ENCODE measurements around the gene MPO.
A peak's percentile ranks its signal among the peaks of the same experiment; 100 is the strongest.

MPO gene

GRCh38 chr17:58231641-58232040 is 49.1 kb downstream of the MPO start:
- H3K4me3 ChIP-seq (ENCODE audit: low read depth, low read length) = no peak overlapping the region
- TF ChIP-seq CTCF (conservative IDR thresholded peaks at IDR 0.05; ENCODE audit: low read depth, low read length) = no peak
- no peak for DNase-seq (ENCODE audit: low read depth)

- no peak for DNase-seq (ENCODE audit: low read depth)
- H3K4me3 ChIP-seq (ENCODE audit: low read depth, low read length) = no peak overlapping the region
- TF ChIP-seq CTCF (conservative IDR thresholded peaks at IDR 0.05; ENCODE audit: low read depth, low read length) = no peak
Observed at GRCh38 chr17:58229881-58230280, 50.9 kb downstream of the MPO start.

- no peak for TF ChIP-seq CTCF (conservative IDR thresholded peaks at IDR 0.05; ENCODE audit: low read depth, low read length)
- DNase-seq (ENCODE audit: low read depth) = no peak
- H3K4me3 ChIP-seq (ENCODE audit: low read depth, low read length) = no peak overlapping the region
Observed at GRCh38 chr17:58229384-58229783, 51.4 kb downstream of the MPO start.

GRCh38 chr17:58228679-58229078 is 52.1 kb downstream of the MPO start:
- no peak for DNase-seq (ENCODE audit: low read depth)
- TF ChIP-seq CTCF (conservative IDR thresholded peaks at IDR 0.05; ENCODE audit: low read depth, low read length) = no peak

GRCh38 chr17:58227733-58228132 is 53.0 kb downstream of the MPO start:
- TF ChIP-seq CTCF (conservative IDR thresholded peaks at IDR 0.05; ENCODE audit: low read depth, low read length) = no peak
- no peak overlapping the region for H3K4me3 ChIP-seq (ENCODE audit: low read depth, low read length)
- DNase-seq (ENCODE audit: low read depth) = no peak

More at GRCh38 chr17:58228679-58229078, 52.1 kb downstream of the MPO start:
- no peak overlapping the region for H3K4me3 ChIP-seq (ENCODE audit: low read depth, low read length)

GRCh38 chr17:58224315-58224714 is 56.4 kb downstream of the MPO start:
- peak; percentile 50 for DNase-seq (ENCODE audit: low read depth)
- no peak for TF ChIP-seq CTCF (conservative IDR thresholded peaks at IDR 0.05; ENCODE audit: low read depth, low read length)

More at GRCh38 chr17:58224315-58224714, 56.4 kb downstream of the MPO start:
- no peak overlapping the region for H3K4me3 ChIP-seq (ENCODE audit: low read depth, low read length)
